Fibroblast of gingiva (primary cell): ENCODE results near the gene SRD5A3.

Experiments used
- DNase-seq: peaks from one replicate; pipeline ENCODE4 v3.0.0-alpha.2; 2011; ENCODE audit warnings: low read depth

Gene SRD5A3

GRCh38 chr4:55376698-55377097 is 30.7 kb downstream of the SRD5A3 start:
- DNase-seq, result no peak

GRCh38 chr4:55378617-55379467 is 32.8 kb downstream of the SRD5A3 start:
- DNase-seq, result peak; percentile 64

- DNase-seq, result no peak
Observed at GRCh38 chr4:55380576-55380975, 34.5 kb downstream of the SRD5A3 start.

GRCh38 chr4:55381502-55381901 is 35.5 kb downstream of the SRD5A3 start:
- DNase-seq, result no peak

- no peak for DNase-seq
Observed at GRCh38 chr4:55382488-55383003, 36.5 kb downstream of the SRD5A3 start.

- no peak for DNase-seq
Observed at GRCh38 chr4:55385201-55385649, 39.2 kb downstream of the SRD5A3 start.

DNA sequence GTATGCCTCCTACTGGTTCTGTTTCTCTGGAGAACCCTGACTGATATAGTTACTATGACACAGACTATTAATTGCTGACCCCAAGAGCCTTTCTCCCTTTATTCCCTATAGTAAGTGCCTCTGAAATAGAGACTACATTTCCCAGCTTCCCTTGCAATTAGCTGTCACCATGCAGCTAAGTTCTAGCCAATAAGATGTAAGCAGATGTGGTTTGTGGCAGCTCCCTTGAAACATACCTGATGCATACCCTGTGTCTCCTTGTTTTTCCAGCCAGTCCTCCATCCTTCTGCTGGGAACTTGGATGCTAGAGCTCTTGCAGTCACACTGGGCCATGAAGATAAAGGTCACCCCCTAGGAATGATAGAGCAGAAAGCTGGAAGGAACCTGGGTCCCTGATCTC is 40.0 kb downstream of the SRD5A3 start:
- DNase-seq, result no peak

GRCh38 chr4:55386840-55387239 is 40.8 kb downstream of the SRD5A3 start:
- DNase-seq, result no peak

GRCh38 chr4:55393461-55394320 is 47.6 kb downstream of the SRD5A3 start:
- DNase-seq, result peak; percentile 48

- DNase-seq, result no peak
Observed at GRCh38 chr4:55395218-55395528, 49.1 kb downstream of the SRD5A3 start.

DNA sequence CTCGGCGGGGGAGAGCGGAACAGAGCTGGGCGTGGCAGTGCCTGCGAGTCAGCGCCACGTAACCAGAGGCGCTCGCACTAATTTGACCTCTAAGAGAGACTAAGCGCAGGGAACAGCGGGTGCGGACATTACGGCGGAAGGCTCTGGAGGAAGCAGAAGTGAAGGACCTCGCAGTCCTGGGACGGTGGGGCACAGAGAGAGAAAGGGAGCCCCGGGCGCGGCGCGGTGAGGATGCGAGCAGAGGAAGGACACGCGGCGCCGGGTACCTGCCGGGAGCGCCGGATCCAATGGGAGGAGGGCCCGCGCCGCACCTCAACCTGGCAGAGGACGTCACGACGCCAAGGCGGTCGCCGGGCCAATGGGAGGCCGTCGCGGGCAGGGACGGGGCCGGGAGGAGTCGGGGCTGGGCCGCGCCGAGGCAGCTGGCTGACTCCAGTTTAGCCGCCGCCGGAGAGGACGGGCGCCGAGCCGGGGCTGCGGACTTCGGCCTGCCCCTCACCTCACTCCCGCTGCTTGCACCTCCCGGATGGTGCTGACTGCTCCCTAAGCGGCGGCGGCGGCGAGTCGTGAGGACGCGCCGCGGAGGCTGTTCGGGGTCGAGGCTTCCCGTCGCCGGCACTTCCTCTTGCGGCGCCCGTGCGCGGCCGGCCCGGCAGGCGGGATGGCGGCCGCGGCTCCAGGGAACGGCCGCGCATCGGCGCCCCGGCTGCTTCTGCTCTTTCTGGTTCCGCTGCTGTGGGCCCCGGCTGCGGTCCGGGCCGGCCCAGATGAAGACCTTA is 49.7 kb downstream of the SRD5A3 start, which contains the start of gene TMEM165:
TMEM165 (plus strand) TSS at position 429 of the 779 bp plus-strand sequence; CDS start at position 662, 233 bp downstream.
- DNase-seq, result peak; percentile 89

- DNase-seq, result peak; percentile 86
Observed at GRCh38 chr4:55396308-55397125, 50.5 kb downstream of the SRD5A3 start.

DNA sequence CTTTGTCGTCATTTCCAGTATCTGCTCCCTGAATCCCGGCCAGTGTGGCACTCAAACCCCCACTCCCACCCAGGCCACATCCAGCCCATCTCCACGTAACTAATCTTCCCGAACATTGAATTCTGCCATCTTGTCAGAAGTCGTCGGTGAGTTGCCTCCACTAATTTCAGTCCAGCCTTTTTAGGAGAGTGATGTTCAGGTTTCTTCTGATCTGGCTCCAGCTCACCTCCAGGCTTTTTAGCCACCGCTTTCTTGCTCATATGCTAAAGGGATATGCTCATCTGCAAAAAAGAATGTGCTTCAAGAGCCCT is 51.0 kb downstream of the SRD5A3 start:
- DNase-seq, result peak; percentile 55

DNA sequence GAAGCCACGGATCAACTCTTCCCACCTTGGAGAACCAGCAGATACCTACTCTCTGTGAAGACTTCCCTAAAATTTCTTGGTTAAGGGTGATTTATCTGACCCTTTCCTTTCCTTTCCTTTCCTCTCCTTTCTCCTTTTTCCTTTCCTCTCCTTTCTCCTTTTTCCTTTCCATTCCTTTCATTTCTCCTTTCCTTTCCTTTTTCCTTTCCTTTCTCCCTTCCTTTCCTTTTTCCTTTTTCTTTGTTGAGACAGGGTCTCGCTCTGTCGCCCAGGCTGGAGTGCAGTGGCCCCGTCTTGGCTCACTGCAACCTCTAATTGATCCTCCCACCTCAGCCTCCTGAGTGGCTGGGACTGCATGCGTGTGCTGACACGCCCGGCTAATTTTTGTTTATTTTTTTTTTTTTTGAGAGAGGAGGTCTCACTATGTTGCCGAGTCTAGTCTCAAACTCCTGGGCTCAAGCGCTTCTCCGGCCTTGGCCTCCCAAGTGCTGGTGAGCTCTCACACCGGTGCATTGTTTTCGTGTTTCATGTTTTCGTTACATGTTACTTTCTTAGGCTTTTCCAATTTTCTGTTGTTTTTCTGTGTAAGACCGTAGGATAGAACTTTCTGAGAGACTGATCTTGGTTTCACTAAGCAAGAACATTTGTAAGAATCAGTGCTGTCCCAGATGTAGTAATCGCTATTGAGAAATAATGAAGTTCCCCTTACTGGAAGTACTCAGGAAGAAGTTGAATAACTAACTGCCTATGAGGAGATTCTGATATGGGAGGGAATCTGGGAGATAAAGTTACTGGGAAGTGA is 51.7 kb downstream of the SRD5A3 start:
- peak; percentile 85 for DNase-seq

- peak; percentile 6 for DNase-seq
Observed at GRCh38 chr4:55398461-55398860, 52.4 kb downstream of the SRD5A3 start.

DNA sequence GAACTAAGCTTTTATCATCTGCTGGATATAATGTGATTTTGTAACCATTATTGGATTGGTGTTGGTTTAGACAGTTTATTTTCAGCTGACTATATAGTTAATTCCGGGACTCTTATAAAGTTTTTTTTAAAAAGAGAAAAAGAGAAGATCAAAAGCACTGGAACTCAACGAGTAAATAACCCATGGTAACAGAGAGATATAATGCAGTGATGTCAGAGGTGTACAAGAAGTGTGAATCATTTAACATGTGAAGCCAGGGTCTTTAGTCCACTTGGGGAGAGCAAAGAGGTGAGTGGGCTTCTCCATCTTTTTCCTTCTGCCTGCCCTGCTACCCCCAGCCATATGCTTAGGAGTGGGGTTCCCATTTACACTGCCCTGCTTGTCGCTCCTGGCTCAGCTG is 52.9 kb downstream of the SRD5A3 start:
- no peak for DNase-seq

DNA sequence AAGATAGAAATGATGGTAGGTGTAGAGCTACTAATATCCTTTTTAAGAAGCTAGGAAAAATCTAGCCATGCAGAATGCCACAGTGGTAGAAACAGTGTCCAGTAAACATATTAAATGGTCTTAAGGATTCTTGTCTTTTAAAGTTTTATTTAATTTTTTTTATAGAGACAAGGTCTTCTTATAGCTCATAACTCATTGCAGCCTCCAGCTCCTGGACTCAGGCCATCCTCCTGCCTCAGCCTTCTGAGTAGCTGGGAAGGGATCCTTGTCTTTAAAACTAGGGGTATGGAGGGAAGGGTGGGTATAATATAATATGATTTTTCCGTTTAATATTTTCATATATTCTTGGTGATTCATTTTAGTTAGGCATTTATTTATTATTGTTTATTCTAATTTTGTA is 53.5 kb downstream of the SRD5A3 start:
- no peak for DNase-seq

GRCh38 chr4:55405073-55405472 is 59.0 kb downstream of the SRD5A3 start:
- no peak for DNase-seq

DNA sequence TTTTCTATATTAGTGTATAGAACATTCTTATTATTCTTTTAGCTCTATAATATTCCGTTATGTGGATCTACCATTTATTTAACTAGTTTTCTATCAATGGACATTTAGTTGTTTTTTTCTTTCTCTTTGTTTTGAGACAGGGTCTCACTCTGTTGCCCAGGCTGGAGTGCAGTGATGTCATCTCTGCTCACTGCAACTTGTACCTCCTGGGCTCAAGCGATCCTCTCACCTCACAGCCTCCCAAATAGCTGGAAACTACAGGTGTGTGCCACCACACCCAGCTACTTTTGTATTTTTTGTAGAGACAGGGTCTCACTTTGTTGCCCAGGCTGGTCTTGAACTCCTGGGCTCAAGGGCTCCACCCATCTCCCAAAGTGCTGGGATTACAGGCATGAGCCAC is 60.5 kb downstream of the SRD5A3 start:
- DNase-seq, result no peak

GRCh38 chr4:55407119-55407518 is 61.1 kb downstream of the SRD5A3 start:
- no peak for DNase-seq
